GM12878 (cell line): Measurements from ENCODE around the gene ATG10. TPM values are rescaled to one million over a fixed set of nuclear protein-coding genes. Genes with fewer than 3 reads are reported as not detected.

Experiments
- ATAC-seq: fragments of 200-7000 bp; cut with Tn5 transposase; 3 replicates; pipeline ENCODE4 v1.9.1; 2020; ENCODE audit warnings: mild to moderate bottlenecking, moderate library complexity
- BruUV-seq: library from RNA; stranded (reverse); fragments of 400-500 nt; replicated peaks from 2 replicates; lab custom pipeline; 2021; lab: Mats Ljungman, UMichigan
- CTCF ChIA-PET: fragments of 300-600 bp; sonication (Branson Sonifier 250); formaldehyde crosslinking; extraction: SDS; loops from one replicate; lab custom pipeline; 2021; ENCODE audit warnings: inconsistent platforms; lab: Yijun Ruan, JAX
- POLR2A ChIA-PET: fragments of 350-600 bp; formaldehyde crosslinking; extraction: SDS; loops from one replicate; lab custom pipeline; 2021; ENCODE audit warnings: inconsistent platforms; lab: Charles Lee
- RAD21 ChIA-PET: fragments of 300-600 bp; sonication (Branson Sonifier 250); formaldehyde crosslinking; loops from one replicate; lab custom pipeline; 2023; ENCODE audit warnings: antibody characterized with exemption; ENCODE audit not compliant: unreplicated experiment; lab: Charles Lee
- SMC1A ChIA-PET: fragments of 300-600 bp; sonication (Branson Sonifier 250); formaldehyde crosslinking; loops from one replicate; lab custom pipeline; 2023; ENCODE audit not compliant: unreplicated experiment, uncharacterized antibody; lab: Charles Lee
- DNase-seq: peaks from one replicate; pipeline ENCODE4 v3.0.0-alpha.2; 2011; ENCODE audit warnings: low read depth, low spot score
- FAIRE-seq: peaks from 3 replicates; lab custom pipeline; 2011; peaks lifted over from hg19 to GRCh38; lab: Jason Lieb, UNC
- H2AFZ ChIP-seq: 2 replicates; pipeline ENCODE4 v1.6.0; 2011; ENCODE audit warnings: low read depth, low read length, control low read depth; ENCODE audit not compliant: control insufficient read depth
- H3K27ac ChIP-seq: 2 replicates; pipeline ENCODE4 v1.5.1; 2011; ENCODE audit warnings: control low read depth; ENCODE audit not compliant: control insufficient read depth, insufficient read depth
- H3K27me3 ChIP-seq, 2 experiments: replicated peaks in 1 of 2; 2 replicates each; pipeline versions ENCODE4 v1.6.0 to v1.6.1; 2011; ENCODE audit warnings: low read length in 1 of 2; ENCODE audit not compliant: control insufficient read depth in 2 of 2, insufficient read depth in 2 of 2
- H3K36me3 ChIP-seq, 2 experiments: 2 replicates each; pipeline ENCODE4 v1.5.1; 2011; ENCODE audit warnings: low read length in 1 of 2; ENCODE audit not compliant: control insufficient read depth in 2 of 2, insufficient read depth in 2 of 2
- H3K4me1 ChIP-seq: 2 replicates; pipeline ENCODE4 v1.6.1; 2011; ENCODE audit warnings: mild to moderate bottlenecking, low read length, moderate library complexity, mixed read lengths; ENCODE audit not compliant: control insufficient read depth, insufficient read depth
- H3K4me2 ChIP-seq: 2 replicates; pipeline ENCODE4 v1.6.0; 2011; ENCODE audit warnings: control low read depth; ENCODE audit not compliant: control insufficient read depth, insufficient read depth
- H3K4me3 ChIP-seq: fragments of 200-600 bp; sonication (generic); 2 replicates; pipeline ENCODE4 v1.5.1; 2016
- H3K79me2 ChIP-seq: 2 replicates; pipeline ENCODE4 v1.6.0; 2011; ENCODE audit warnings: low read length; ENCODE audit not compliant: control insufficient read depth, insufficient read depth
- H3K9ac ChIP-seq: 2 replicates; pipeline ENCODE4 v1.8.0; 2011; ENCODE audit warnings: low read length, control low read depth, mixed read lengths; ENCODE audit not compliant: control insufficient read depth, insufficient read depth
- H3K9me3 ChIP-seq: replicated peaks from 3 replicates; pipeline ENCODE4 v1.5.1; 2011; ENCODE audit warnings: mild to moderate bottlenecking, low read length; ENCODE audit not compliant: control insufficient read depth, insufficient read depth
- H4K20me1 ChIP-seq: 2 replicates; pipeline ENCODE4 v1.6.0; 2011; ENCODE audit not compliant: control insufficient read depth, insufficient read depth
- CBFB ChIP-seq: IDR thresholded peaks from 2 replicates; pipeline ENCODE4 v1.6.1; 2016; ENCODE audit warnings: antibody characterized with exemption, low read depth
- EED ChIP-seq: sonication (generic); IDR thresholded peaks from 2 replicates; pipeline ENCODE4 v1.6.1; 2016; ENCODE audit warnings: antibody characterized with exemption, low read depth
- POLR2AphosphoS5 ChIP-seq: IDR thresholded peaks from 2 replicates; pipeline ENCODE4 v1.6.1; 2011; ENCODE audit warnings: mild to moderate bottlenecking, low read length, inconsistent platforms
- SMAD5 ChIP-seq: IDR thresholded peaks from 2 replicates; pipeline ENCODE4 v1.6.1; 2016; ENCODE audit warnings: antibody characterized with exemption, low read depth
- WGBS: methylation state at CpG from one replicate; pipeline ENCODE4 v1.1.6; 2016; ENCODE audit warnings: low lambda C conversion rate; ENCODE audit not compliant: insufficient replicate concordance, insufficient coverage; ENCODE audit errors: missing lambda C conversion rate; 5-methylcytosine and 5-hydroxymethylcytosine counted together
- in situ Hi-C: fragments of 300-500 bp; cut with MboI; formaldehyde crosslinking; loops from 9 replicates; pipeline ENCODE4 v1.14.3; 2018; ENCODE audit warnings: mixed read lengths
- intact Hi-C: fragments of 100-400 bp; cut with micrococcal nuclease; formaldehyde crosslinking; loops from one replicate; pipeline ENCODE4 v1.14.2; 2022; ENCODE audit not compliant: unreplicated experiment
- polyA plus RNA-seq, 11 experiments: library from polyadenylated mRNA; depleted of rRNA in 4 of 11; unstranded in 6 of 11; stranded (reverse) in 5 of 11; fragments of >200 nt; fragmentation: Nextera tagmentation in 4 of 11; fragmentation: Illumina TruSeq in 1 of 11; extraction: Ambion mirVana in 4 of 11; extraction: Trizol in 1 of 11; gene quantifications; 1 replicate in 1 of 11; 2 replicates in 10 of 11; pipeline versions ENCODE4 v1.2.1 to v1.2.3, GENCODE V29; 2011 to 2016; ENCODE audit warnings: inconsistent platforms in 2 of 11, missing spikeins in 2 of 11, low read depth in 1 of 11
- total RNA-seq, 4 experiments: library from RNA; depleted of rRNA in 3 of 4; stranded (reverse); fragments of >200 nt in 3 of 4; fragmentation: Illumina TruSeq in 1 of 4; extraction: Trizol in 1 of 4; gene quantifications; 2 replicates each; pipeline versions ENCODE4 v1.2.1 to v1.2.3, GENCODE V29; 2013 to 2021

The ATG10 gene
- total and polyA plus RNA-seq, 10 of the 15 experiments (the other 5 are each of a cell fraction or from before 2014, with no cell fraction given): 3.8 to 14.4 (median 6.5) TPM

DNA sequence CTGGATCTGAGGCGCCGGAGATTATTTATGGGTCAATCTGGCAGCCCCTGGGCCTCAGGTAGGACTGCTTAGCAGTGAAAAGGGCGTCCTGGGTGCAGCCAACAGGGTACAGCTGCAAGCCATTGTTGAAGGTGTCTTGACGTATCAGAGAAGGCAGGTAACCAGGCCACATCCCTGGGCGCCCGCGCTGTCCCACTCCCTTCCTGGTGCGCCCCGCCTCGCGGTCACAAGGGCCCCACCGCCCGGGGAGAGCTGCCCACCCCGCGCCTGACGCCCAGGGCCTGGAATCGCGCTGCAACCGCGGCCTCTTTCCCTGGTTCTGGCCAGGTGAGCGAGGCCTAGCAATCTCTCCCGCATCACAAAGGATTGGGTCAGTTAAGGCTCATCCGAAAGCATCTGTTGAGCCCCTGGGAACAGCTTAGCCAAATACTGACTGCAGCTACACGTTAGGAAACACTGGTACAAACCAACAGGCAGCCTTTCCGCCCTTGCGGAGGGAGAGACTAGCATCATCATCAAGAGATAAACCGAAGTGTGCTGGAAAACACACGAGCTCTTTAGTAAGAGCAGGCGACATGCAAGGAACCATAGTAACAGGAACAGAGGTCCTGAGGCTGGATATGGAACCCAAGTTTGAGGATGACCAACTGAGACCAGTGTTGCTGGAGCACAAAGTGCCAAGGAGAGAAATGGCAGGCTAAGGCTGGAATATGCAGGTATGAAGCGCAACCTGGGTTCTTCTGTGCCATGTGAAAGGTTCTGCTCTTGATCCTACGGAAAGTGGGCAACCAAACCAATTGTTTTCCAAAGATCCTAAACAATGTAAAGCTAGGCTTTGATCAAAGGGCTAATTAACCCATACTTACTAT, 302.8 kb downstream of the ATG10 start (continued):
- 0 out of 2 replicates have a peak, but pooled peaks have one; percentile 12 for TF ChIP-seq CBFB

DNA sequence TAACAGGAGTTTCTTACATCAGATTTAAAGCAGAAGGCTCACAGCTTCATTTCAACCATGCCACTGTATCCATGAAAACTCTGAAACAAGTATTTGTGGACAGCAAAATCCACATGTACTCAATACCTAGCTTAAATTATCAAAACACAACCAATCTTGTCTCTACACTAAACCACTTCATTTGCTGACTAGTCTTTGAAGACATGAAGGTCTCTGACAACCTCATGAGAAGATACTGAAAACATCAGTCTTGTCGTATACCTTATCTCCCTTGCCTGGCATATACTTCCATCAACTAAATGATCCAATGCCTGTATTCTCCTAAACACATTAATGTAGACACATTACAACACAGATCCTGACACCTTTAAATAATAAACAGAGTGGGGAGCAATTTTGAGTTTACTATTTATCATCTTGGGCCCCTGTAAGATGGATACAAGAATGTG, 303.4 kb downstream of the ATG10 start:
- Histone ChIP-seq H3K9ac (no peak overlapping the region), H3K9me3 (no peaks in the 10 kb centered on the region), H3K4me2 (peak overlapping the region; percentile 15; the same call in 1 of the 2 replicates), H3K4me1 (peaks cover 13% of the 10 kb centered on the region), H2AFZ (no peak overlapping the region), H3K27ac (no peak overlapping the region), H3K4me3 (no peak overlapping the region), H3K36me3 (peaks cover 5 to 19% of the 10 kb centered on the region in 2 experiments), H3K79me2 (peaks cover 43% of the 10 kb centered on the region), H4K20me1 (no peaks in the 10 kb centered on the region), H3K27me3 (no peaks in the 10 kb centered on the region)
- SMC1A ChIA-PET: interaction anchor here (1.2 kb wide), 1 partner anchor 304 kb away, joined by 3 read pairs; no protein-coding TSS in a partner anchor
- RAD21 ChIA-PET: no interaction called here
- WGBS: 100% methylated on average over 1 of the region's 1 CpG
- in situ Hi-C loops (no loop called here), intact Hi-C loops (loop anchor here (10.0 kb wide), 1 partner anchor 800 kb away; the partner anchor contains the start of genes TMEM167A and XRCC4)
- no TSS peak for BruUV-seq
- DNase-seq (no peak), ATAC-seq (no peak), FAIRE-seq (no peak)
- TF ChIP-seq EED: no peak
- TF ChIP-seq SMAD5: peak; percentile 36; the same call in 1 of the 2 replicates
- TF ChIP-seq POLR2AphosphoS5: peak; percentile 9
- POLR2A ChIA-PET: no interaction called here
- CTCF ChIA-PET: interaction anchor here (1.0 kb wide), 1 partner anchor 16 kb away, joined by 4 read pairs; no protein-coding TSS in a partner anchor
